ENCODE data around the gene DEFB115.

DNA sequence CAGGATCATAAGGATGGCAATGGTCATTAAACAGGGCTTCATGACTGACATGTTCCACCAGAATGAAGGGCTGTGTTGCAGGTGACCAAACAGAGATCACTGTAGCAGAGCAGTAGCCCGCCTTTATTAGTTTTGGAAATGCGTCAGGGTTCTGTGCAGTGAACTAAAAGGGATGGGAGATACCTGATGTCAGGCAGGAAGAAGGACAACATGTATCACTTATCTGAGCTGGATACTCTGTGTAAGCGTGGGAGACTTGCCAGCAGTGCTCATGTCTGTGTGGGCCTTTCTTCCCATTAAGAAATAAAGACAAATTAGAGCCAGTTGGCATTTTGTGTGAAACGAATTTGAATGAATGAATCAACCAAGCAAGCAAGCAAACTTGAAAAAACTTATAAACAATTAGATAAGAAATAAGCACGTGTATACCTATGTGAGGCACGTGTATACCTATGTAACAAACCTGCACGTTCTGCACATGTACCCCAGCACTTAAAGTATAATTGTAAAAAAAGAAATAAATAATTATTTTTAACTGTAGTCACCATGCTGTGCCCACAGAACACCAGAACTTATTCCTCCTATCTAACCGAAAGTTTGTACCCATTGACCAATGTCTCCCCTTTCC lies 51.2 kb downstream of the DEFB115 start, which contains the start of gene DEFB116:
- no peak for TF ChIP-seq ZNF12 (CRISPR knock-in tag; IDR thresholded peaks at IDR 0.05)
- TF ChIP-seq POLR2A (IDR thresholded peaks at IDR 0.05; ENCODE audit: insufficient read depth in 1 of 2, low read depth in 2 of 2, low read length in 2 of 2): no peak
- TF ChIP-seq ZNF101 (CRISPR knock-in tag; IDR thresholded peaks at IDR 0.05; ENCODE audit: borderline replicate concordance, low read depth): no peak
- no peak for TF ChIP-seq ZFAT (CRISPR knock-in tag; conservative IDR thresholded peaks at IDR 0.05)
